HG02571 (cell line): ENCODE results near the gene BLOC1S4.
A peak's percentile ranks its signal among the peaks of the same experiment; 100 is the strongest.

ENCODE experiments used
- ATAC-seq: cut with Tn5 transposase; IDR thresholded peaks from one replicate; pipeline ENCODE4 v1.9.1; 2021; ENCODE audit warnings: mild to moderate bottlenecking, moderate library complexity; ENCODE audit not compliant: unreplicated experiment

BLOC1S4 gene

DNA sequence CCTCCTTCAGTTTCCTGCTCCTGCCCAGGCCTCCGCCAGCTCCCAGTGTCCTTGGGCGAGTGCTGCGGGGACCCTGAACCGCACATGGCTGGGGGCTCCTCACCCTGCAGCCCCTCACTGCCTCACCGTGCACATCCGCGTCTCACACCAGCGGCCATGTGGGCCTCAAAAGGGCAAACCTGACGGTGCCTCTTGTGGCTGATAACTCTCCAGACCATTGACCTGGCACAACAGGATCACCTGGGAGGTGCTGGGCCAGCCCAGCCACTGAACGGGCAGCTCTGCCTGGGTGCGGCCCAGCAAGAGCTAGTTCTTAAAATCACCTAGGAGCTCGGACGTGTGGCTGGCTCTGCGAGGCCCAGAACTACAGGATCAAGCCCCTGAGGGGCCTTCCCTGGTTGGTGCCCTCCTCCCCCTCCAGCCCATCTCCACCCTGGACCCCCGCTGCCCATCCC, 26.4 kb upstream of the BLOC1S4 start:
- ATAC-seq = no peak

DNA sequence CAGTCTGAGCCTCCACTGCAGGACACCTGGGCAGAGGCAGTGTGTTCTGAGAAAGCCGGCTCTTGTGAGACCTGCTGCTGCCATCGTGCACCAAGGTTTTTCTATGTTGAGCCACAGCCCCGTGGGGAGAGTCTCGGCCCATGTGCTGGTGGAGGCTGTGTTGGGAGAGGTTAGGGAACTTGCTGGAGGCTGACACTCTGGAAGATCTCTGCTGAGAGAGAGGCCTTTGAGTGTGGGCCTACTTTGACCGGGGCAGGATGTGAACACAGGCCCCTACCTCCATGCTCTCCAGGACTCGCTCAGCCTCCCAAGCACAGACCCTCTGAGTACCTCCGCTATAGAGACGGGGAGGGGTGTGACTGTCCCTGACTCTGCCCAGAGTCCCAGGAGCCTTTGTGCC, 23.6 kb upstream of the BLOC1S4 start:
- ATAC-seq = no peak

DNA sequence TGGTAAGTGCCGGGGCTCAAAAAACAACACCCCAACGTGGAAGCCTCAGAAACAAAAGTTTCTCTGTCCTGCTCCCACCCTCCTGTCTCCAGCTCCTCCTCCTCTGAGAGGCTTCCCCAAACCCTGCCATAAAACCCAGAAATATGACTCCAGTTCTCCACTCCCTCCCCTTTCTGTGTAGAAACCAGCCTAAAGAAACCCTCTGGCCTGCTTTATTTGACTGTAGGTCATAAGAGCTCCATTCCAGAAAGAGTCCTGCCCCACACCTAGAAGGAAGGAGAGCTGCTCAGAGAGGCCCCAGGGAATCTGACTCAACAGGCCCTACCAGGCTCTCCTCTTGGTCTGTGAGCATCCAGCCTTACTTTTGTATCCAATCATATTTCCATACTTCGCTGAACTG, 23.2 kb upstream of the BLOC1S4 start:
- ATAC-seq = no peak

DNA sequence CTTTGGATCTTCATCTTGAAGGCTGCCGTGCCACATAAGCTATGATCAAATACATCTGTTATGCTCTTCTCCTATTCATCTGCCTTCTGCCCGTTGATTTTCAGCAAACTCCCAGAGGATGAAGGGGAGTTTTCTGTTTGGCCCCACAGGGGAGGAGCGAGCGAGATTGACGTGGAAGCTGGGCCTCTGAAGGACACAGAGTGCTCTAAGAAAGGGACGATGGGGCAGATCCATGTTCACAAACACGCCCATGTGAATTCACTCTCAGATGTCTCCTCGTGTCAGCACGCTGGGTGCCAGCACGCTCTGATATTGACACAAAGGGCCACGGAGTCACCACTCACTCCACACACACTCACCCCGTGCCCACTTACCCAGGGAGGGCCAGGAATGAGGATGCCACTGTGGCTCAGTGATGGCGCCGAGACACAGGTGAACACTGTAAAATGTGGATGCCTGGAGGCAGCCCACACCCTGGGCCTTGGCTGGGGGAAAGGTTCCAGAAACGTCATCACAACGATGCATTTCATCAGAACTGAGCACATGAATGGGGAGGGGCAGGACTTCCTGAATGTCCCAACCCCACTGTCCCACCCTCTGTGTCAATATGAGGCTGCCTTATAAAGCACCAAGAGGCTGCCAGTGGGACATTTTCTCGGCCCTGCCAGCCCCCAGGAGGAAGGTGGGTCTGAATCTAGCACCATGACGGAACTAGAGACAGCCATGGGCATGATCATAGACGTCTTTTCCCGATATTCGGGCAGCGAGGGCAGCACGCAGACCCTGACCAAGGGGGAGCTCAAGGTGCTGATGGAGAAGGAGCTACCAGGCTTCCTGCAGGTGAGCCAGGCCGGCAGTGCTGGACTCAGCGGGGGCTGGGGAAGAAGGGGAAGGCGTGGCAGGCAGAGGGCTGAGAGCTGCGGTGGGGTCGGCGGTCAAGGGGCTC, 22.5 kb upstream of the BLOC1S4 start, which contains the start of gene S100P:
TSS of gene S100P (plus strand) at position 648 of the 946 bp plus-strand sequence. CDS start at position 703, 55 bp downstream.
- no peak for ATAC-seq

DNA sequence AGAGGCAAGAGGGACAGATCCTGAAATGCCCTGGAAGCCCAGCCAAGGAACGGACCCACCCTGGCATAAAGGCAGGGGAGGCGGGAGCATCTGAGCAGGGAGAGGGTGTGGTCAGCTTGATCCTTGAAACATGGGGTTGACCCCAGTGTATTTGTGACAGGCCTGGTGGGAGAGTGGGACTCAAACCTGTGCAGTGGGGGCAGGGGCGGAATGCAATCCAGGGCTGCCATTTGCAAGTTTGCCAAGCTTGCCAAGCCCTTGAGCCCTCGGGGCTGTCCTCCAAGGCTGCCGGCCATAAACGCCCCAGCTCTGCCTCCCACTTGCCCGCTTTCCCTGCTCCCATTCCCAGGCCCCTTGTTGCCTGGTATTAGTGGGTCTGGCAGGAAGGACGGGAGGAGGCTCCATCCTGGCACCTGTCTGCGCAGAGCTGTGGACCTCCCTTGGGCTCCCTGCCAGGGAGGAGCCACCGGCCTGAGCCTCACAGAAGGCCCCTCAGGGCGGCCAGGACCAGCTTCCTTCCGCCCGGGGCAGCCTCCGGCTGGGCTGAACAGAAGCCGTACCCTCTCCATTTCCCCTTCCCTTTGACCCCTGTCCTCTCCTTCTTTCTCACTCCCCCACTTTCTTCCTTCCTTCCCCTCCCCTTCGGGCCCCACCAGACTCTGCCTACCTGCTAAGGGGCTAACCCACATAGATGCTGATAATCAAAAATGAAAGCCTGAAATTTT, 21.6 kb upstream of the BLOC1S4 start:
- no peak for ATAC-seq

DNA sequence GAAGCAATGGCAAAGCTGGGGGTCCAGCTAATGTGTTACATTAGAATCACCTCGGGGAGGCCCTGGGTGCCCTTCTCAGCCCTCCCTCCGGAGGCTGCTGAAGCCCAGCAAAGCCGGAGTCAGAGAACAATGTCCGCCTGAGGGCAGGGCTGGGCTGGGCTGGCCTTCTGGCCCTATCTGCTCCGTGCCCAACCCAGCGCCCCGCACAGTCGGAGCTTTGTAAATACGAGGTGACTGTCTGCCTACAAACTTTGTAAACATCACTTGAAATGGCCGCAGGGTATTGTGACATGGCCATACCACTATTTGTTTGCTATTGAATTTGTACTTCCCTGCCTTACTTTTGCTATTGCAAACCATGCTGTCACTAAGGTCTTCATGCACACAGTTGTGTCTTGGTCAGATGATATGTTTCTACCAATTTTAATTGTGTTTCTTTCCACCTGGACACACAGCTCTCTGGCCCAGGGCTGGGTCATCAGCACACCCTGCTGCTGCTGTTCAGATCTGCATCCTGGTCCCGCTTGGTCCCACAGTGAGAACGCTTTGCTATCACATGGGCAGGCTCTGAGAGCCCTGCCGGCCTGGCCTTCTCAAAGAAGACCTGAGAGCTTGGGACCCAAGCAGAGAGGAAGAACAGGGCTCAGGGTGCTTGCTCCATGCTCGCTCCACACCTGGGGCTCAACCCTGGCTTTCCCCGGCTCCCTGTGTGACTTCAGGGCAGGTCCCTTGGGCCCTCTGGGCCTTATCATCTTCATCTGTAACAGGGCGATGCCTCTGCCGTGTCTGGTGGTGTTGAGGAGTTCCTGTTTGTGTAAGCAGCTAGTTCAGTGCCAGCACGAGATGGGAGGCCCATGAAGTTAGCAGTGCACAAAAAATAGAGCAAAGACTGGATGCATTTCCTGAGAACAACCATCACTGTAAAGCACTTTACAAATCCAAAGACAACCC, 20.0 kb upstream of the BLOC1S4 start:
- ATAC-seq = no peak

DNA sequence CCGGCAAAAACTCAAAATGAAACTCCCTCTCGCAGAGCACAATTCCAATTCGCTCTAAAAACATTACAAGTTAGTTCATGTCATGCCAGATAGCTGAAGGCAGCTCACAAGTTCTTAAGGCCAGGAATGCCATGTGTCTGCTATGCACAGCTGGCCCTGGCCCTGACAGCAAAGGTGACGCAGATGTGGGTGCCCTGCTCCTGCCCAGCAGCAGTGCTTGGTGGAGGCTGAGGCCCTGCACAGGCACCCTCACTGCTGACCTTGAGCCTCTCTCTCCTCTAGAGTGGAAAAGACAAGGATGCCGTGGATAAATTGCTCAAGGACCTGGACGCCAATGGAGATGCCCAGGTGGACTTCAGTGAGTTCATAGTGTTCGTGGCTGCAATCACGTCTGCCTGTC, 19.4 kb upstream of the BLOC1S4 start:
- no peak for ATAC-seq

DNA sequence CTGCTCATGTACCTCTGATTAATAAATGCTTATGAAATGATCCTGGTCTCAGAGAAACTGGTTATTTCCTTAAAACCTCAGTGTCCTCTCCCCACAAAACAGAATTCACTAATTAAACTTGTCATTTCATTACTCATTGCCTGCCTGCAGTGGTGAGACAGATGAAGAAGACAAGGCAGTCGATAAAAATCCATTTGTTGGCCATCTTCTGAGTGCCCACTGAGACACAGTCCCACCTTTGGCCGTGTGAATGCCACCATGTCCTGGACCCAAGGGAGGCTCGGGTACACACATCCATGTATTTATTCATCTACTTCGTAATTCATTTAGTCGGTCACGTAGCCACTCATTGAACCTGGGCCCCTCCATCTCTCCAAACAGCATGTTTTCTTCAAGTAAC, 18.8 kb upstream of the BLOC1S4 start:
- ATAC-seq = no peak

DNA sequence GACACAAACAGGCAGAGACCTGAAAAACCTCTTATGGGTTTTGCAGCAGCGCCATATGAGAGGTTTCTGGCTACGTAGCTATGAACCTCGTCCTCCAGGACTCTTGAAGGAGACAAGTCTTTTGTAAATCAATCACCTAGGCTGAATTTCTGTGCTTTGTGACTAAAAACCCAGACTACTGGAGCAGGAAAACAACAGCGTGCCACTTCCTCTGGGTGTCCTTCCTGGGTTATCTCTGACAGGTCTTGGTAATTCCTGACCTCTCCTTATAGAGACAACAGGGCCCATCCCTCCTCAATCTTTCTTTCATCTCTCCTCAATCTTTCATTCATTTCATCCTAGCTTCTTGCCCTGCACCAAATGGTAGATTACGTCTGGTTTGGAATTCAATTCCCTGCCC, 16.6 kb upstream of the BLOC1S4 start:
- ATAC-seq = no peak

DNA sequence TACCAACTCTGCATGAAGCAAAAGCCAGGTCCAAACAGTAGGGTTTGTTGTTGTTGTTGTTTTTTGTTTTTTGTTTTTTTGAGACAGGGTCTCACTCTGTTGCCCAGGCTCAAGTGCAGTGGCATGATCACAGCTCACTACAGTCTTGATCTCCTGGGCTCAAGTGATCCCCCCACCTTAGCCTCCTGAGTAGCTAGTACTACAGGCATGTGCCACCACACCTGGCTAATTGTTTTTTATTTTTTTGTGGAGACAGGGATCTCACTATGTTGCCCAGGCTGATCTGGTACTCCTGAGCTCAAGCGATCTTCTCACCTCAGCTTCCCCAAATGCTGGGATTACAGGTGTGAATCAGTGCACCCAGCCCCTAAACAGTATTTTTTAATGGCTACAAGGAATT, 16.1 kb upstream of the BLOC1S4 start:
- ATAC-seq = no peak

DNA sequence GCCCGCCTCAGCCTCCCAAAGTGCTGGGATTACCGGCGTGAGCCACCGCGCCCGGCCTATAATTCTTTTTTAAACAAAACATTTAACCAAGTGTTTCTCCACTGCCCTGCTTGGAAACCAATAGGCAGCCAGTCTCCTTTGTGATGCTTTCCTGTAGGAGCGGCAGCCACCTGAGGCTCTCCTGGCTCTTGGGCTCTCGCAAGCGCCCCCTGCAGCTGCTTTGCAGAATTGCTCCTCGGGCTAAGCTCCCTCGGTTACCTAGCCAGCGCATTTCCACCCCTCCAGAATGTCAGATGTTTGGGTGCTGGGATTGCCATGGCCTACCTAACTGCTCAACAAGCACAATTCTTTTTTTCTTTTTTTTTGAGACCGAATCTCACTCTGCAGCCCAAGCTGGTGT, 14.6 kb upstream of the BLOC1S4 start:
- no peak for ATAC-seq

DNA sequence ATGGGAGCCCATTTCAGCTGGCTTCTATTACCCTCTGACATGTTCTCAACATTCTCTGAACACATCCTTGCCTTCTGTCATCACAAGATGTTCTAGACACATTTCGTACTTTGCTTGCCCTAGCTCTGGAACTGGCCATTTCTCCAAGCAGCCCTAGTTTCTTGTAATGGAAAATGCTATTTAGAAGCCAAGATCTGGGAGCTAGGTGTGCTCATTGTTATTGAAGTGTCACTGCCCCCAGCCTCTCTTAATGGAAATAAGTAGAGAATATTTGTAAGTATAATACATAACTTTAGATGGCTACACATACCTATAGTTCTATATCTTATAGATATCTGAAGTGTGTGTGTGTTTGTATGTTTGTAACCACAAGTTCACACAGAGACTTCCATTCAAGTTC, 13.2 kb upstream of the BLOC1S4 start:
- no peak for ATAC-seq

DNA sequence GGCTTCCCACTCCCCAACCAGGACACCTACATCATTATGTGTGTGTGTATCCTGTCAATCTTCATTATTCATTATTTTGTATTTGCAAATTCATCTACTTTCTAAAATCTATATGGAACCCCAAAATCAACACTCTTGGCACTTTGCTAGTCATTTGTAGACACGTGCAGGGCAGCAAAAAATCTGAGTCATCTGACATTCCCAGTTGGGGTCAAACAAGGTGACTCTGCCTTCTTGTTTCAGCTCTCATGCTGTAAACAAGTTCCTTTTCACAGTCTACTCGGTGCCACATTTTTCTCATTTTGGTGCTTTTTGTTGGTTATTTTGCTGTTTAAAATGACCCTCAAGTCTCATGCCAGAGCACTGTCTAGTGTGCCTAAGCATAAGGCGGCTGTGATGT, 12.2 kb upstream of the BLOC1S4 start:
- ATAC-seq = no peak

DNA sequence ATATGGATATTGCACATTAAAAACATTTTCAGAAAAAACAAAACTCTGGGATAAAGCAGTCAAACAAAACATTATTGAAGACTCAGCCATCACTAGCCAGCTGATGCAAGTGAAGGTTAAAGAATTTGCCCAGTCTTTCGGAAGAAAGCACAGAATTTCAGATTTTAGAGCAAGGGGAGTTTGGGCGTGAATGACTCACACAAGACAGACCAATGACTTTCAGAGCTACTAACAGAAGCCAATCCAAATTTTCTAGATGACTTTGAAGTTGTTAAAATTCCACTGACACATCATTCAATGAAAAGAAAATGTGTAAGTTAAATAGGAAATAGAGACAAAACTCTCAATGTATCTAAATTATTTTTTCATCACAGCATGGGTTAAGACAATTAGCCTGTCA, 10.3 kb upstream of the BLOC1S4 start:
- no peak for ATAC-seq

DNA sequence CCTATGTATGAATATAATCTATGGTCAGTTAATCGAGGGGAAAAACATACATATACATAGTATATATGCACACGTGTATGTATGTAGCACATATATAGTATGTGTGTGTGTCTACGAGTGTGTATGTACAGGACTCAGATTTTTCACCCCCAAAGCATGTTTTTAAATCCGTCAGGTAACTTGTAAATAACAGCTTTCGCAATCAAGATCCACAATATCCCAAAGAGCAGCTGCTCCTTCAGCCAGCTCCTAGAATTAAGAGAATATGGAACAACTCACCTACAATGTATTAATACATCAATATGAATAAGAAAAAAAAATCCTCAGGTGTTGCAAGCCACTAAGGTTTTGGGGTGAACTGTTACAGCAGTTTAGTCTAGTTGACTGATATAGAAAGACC, 9.8 kb upstream of the BLOC1S4 start:
- no peak for ATAC-seq

DNA sequence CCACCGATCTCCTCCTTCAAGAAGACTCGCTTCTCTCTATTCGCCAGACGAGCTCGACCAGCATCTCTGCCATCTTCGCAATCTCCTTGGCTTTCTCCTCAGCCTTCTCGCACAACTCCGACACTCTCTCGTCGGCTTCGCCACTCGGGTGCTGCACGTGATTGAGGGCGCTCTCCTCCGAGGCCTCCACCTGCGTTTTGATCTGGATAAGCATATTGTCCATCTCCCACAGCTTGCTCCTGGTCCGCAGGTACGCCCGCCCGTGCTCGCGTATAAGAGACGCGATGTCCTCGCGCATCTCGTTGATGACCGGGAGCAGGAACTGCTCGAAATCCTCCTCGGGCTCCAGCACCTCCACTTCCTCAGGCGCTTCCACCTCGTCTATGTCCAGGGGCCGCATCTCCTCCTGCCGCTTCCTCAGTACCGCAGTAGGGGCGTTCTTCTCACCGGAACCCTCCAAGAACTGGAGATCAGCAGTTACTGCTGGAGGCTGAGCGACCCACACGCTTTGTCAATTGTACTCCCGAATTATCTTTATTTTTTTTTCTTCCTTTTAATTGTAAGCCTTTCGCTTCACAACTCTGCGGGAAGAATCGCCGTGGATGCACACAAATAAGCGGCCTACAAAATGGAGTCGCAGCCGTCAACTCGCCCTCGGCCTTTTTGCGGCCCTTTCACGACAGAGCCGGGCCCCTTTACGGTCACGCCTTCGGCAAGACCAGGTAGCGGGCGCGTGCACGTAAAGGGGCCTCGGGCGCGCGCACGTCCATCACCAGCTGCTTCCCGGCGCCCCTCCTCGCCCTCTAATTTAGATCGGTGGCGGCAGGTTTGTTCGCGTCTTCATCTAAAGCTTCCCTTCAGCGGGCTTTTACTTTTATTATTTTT, 6.5 kb upstream of the BLOC1S4 start, which contains the start of gene MRFAP1L1:
TSS of gene MRFAP1L1 (minus strand) at position 636 of the 885 bp plus-strand sequence. CDS start at position 400, 236 bp downstream.
- ATAC-seq = peak; percentile 59

DNA sequence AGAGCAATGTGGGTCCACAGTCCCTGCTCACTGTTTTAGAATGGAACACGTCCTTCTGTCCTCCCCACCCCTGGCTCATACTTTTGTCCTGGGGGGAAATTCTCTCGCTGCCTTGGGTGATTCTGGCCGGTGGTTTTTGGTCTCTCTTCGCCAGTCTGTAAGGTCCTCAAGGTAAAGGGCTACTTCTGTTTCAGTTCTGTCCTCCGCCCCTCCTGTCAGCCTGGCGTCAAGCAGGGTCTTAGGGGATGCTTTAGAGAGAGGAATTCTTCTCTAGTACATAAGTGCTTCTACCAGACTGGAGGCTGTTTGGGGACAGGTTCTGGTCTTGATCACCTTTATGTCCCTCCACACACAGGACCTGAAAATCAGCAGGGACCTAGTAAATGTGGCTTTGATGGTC, 5.7 kb upstream of the BLOC1S4 start:
- peak; percentile 22 for ATAC-seq

DNA sequence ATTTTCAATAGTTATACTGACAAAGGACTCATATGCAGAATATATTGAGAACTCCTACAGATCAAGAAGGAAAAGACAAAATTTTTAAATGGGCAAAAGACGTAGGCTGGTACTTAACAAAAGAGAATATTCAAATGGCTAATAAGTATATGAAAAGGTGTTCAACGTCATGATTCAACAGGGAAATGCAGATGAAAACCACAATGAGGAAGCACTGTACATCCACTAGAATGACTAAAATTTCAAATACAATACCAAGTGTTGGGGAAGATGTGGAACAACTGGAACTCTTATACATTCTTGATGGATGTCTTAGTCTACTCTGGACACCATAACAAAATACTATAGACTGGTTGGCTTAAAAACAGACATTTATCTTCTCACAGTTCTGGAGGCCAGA, 5.0 kb upstream of the BLOC1S4 start:
- no peak for ATAC-seq

DNA sequence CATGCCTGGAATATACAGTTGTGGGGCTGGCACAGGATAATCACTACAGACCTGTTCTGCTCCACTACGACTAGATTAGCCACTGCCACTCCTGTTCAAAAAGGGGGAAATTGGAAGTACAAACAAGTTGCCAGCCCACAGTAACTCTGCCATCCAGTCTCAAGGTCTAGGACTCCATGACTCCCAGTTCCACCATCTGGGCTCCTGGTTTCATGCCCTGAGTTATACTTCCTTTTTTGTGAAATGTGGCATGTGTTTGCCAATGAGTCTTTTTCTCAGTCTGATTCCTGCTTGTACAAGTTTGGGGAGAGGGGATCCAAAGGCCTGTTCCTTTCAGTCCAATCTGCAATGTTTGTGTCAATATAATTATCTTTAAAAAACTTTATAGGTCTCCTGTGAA, 1.0 kb upstream of the BLOC1S4 start:
- ATAC-seq = no peak

DNA sequence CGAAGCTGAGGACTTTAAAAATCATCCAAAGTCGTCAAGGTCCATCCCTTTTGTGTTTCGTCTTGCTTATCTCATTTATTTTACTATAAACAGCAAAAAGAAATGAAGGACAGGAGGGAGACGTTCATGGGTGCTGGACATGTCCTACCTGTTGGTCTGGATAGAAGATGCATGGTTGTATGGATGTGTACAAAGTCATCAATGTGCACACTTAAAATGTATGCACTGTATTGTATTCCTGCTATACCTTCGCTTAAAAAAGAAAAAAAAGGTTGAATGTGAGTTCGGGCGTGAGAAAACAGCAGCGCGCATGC, 313 bp upstream of the BLOC1S4 start:
- ATAC-seq = no peak
